ENCODE measurements around the gene PCDHGA9.
"Not testable (repeated sequence)": the region's sequence is repeated elsewhere in the genome, so short reads cannot be mapped to it uniquely, and the experiment has no call there.

The PCDHGA9 gene

DNA sequence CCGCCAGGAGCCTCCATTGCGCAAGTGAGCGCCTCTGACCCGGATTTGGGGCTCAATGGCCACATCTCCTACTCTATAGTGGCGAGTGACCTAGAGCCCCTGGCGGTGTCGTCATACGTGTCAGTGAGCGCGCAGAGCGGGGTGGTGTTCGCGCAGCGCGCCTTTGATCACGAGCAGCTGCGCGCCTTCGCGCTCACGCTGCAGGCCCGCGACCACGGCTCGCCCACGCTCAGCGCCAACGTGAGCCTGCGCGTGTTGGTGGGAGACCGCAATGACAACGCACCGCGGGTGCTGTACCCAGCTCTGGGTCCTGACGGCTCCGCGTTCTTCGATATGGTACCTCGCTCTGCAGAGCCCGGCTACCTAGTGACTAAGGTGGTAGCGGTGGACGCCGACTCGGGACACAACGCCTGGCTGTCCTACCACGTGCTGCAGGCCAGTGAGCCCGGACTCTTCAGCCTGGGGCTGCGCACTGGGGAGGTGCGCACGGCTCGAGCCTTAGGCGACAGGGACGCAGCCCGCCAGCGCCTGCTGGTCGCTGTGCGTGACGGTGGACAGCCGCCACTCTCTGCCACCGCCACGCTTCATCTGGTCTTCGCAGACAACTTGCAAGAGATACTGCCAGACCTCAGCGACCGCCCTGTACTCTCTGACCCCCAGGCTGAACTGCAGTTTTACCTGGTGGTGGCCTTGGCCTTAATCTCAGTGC lies 7.2 kb downstream of the PCDHGA9 start:
- Histone ChIP-seq H3K4me2 (ENCODE audit: low read length) (no peak overlapping the region), H3K4me3 (ENCODE audit: low read length) (no peak overlapping the region), H3K36me3 (ENCODE audit: insufficient read depth, low read length) (peaks cover 13% of the 10 kb centered on the region), H3K9me3 (replicated peaks; ENCODE audit: low read length) (peaks cover 45% of the 10 kb centered on the region), H3K9ac (ENCODE audit: low read depth, low read length) (no peak overlapping the region), H3K4me1 (ENCODE audit: control insufficient read depth, insufficient read depth, low read length) (no peaks in the 10 kb centered on the region), H3K27me3 (ENCODE audit: control insufficient read depth, insufficient read depth, low read length) (no peaks in the 10 kb centered on the region)

DNA sequence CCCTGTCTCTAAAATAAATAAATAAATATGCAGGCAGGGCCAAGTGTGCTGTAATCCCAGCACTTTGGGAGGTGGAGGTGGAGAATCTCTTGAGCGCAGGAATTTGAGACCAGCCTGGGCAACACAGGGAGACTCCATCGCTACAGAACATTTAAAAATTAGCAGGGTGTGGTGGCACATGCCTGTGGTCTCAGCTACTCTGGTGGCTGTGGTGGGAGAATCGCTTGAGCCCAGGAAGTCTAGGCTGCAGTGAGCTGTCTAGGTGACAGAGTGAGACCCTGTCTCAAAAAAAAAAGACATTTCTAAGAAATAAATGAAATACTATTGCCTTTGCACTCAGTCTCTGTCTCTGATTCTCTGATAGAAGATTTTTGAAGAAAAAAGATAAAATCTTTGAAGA lies 9.0 kb downstream of the PCDHGA9 start:
- Histone ChIP-seq H3K9me3 (replicated peaks; ENCODE audit: low read length) (peaks cover 41% of the 10 kb centered on the region), H3K4me1 (ENCODE audit: control insufficient read depth, insufficient read depth, low read length) (no peaks in the 10 kb centered on the region), H3K36me3 (ENCODE audit: insufficient read depth, low read length) (peaks cover 13% of the 10 kb centered on the region), H3K27me3 (ENCODE audit: control insufficient read depth, insufficient read depth, low read length) (no peaks in the 10 kb centered on the region), H3K4me2 (ENCODE audit: low read length) (no peak overlapping the region), H3K9ac (ENCODE audit: low read depth, low read length) (no peak overlapping the region), H3K4me3 (ENCODE audit: low read length) (no peak overlapping the region)

DNA sequence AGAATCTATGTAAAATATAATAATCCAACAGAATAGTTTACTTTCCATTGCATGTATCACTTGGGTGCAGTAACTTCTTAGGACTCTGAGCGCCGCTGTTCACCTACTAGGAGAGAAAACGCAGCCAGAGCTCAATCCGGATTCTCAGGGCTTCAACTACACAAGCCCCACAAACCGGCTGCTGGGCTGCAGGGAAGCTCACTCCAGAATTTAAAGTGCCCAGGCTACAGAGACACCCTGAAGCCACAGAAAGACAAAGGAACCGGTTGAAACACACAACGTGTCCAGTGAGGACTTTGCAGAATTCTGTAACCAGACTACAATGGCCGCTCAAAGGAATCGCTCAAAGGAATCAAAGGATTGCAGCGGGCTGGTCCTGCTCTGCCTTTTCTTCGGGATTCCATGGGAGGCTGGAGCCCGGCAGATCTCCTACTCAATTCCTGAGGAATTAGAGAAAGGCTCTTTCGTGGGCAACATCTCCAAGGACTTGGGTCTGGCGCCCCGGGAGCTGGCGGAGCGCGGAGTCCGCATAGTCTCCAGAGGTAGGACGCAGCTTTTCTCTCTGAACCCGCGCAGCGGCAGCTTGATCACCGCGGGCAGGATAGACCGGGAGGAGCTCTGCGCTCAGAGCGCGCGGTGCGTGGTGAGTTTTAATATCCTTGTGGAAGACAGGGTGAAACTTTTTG lies 10.4 kb downstream of the PCDHGA9 start, which contains the start of gene PCDHGA10:
PCDHGA10 (plus strand) TSS at position 134 of the 686 bp plus-strand sequence; CDS start at position 323, 189 bp downstream.
- no peaks in the 10 kb centered on the region for H3K4me1 ChIP-seq (ENCODE audit: control insufficient read depth, insufficient read depth, low read length)
- peaks cover 41% of the 10 kb centered on the region for H3K9me3 ChIP-seq (replicated peaks; ENCODE audit: low read length)
- H3K4me2 ChIP-seq (ENCODE audit: low read length): peak within 1 kb of the TSS; percentile 71
- H3K36me3 ChIP-seq (ENCODE audit: insufficient read depth, low read length): peaks cover 13% of the 10 kb centered on the region
- no peaks in the 10 kb centered on the region for H3K27me3 ChIP-seq (ENCODE audit: control insufficient read depth, insufficient read depth, low read length)
- H3K4me3 ChIP-seq (ENCODE audit: low read length): peak within 1 kb of the TSS; percentile 59
- no peak within 1 kb of the TSS for H3K9ac ChIP-seq (ENCODE audit: low read depth, low read length)

DNA sequence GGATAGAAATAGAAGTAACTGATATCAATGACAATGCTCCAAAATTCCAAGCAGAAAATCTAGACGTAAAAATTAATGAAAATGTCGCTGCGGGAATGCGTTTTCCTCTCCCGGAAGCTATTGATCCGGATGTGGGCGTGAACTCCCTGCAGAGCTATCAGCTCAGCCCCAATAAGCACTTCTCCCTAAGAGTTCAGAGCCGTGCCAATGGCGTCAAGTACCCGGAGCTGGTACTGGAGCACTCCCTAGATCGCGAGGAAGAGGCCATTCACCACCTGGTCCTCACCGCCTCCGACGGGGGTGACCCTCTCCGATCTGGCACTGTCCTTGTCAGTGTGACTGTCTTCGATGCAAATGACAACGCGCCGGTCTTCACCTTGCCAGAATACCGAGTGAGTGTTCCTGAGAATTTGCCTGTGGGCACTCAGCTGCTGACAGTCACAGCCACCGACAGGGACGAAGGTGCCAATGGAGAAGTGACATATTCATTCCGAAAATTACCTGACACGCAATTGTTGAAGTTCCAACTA lies 11.0 kb downstream of the PCDHGA9 start:
- no peak overlapping the region for H3K9ac ChIP-seq (ENCODE audit: low read depth, low read length)
- H3K36me3 ChIP-seq (ENCODE audit: insufficient read depth, low read length): peaks cover 13% of the 10 kb centered on the region
- no peaks in the 10 kb centered on the region for H3K4me1 ChIP-seq (ENCODE audit: control insufficient read depth, insufficient read depth, low read length)
- peak overlapping the region; percentile 59 for H3K4me3 ChIP-seq (ENCODE audit: low read length)
- peak overlapping the region; percentile 71 for H3K4me2 ChIP-seq (ENCODE audit: low read length)
- peaks cover 44% of the 10 kb centered on the region for H3K9me3 ChIP-seq (replicated peaks; ENCODE audit: low read length)
- no peaks in the 10 kb centered on the region for H3K27me3 ChIP-seq (ENCODE audit: control insufficient read depth, insufficient read depth, low read length)

DNA sequence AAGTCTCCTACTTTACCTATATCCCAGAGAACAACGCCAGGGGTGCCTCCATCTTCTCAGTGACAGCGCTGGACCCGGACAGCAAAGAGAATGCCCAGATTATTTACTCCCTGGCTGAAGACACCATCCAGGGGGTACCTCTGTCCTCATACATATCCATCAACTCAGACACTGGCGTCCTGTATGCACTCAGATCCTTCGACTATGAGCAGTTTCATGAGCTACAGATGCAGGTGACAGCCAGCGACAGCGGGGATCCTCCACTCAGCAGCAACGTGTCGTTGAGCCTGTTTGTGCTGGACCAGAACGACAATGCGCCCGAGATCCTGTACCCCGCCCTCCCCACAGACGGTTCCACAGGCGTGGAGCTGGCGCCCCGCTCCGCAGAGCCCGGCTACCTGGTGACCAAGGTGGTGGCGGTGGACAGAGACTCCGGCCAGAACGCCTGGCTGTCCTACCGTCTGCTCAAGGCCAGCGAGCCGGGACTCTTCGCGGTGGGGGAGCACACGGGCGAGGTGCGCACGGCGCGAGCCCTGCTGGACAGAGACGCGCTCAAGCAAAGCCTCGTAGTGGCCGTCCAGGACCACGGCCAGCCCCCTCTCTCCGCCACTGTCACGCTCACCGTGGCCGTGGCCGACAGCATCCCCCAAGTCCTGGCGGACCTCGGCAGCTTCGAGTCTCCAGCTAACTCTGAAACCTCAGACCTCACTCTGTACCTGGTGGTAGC lies 12.1 kb downstream of the PCDHGA9 start:
- H3K4me1 ChIP-seq (ENCODE audit: control insufficient read depth, insufficient read depth, low read length); H3K9ac ChIP-seq (ENCODE audit: low read depth, low read length); H3K27me3 ChIP-seq (ENCODE audit: control insufficient read depth, insufficient read depth, low read length); H3K4me3 ChIP-seq (ENCODE audit: low read length); H3K4me2 ChIP-seq (ENCODE audit: low read length): not testable (repeated sequence)
- peaks cover 44% of the 10 kb centered on the region for H3K9me3 ChIP-seq (replicated peaks; ENCODE audit: low read length)
- H3K36me3 ChIP-seq (ENCODE audit: insufficient read depth, low read length): peaks cover 13% of the 10 kb centered on the region

DNA sequence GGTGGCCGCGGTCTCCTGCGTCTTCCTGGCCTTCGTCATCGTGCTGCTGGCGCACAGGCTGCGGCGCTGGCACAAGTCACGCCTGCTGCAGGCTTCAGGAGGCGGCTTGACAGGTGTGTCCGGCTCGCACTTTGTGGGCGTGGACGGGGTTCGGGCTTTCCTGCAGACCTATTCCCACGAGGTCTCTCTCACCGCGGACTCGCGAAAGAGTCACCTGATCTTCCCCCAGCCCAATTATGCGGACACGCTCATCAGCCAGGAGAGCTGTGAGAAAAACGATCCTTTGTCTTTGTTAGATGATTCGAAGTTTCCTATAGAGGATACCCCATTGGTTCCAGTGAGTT lies 12.7 kb downstream of the PCDHGA9 start:
- H3K27me3 ChIP-seq (ENCODE audit: control insufficient read depth, insufficient read depth, low read length); H3K4me1 ChIP-seq (ENCODE audit: control insufficient read depth, insufficient read depth, low read length); H3K4me3 ChIP-seq (ENCODE audit: low read length); H3K9ac ChIP-seq (ENCODE audit: low read depth, low read length); H3K4me2 ChIP-seq (ENCODE audit: low read length): not testable (repeated sequence)
- Histone ChIP-seq H3K36me3 (ENCODE audit: insufficient read depth, low read length) (peaks cover 13% of the 10 kb centered on the region), H3K9me3 (replicated peaks; ENCODE audit: low read length) (peaks cover 42% of the 10 kb centered on the region)

DNA sequence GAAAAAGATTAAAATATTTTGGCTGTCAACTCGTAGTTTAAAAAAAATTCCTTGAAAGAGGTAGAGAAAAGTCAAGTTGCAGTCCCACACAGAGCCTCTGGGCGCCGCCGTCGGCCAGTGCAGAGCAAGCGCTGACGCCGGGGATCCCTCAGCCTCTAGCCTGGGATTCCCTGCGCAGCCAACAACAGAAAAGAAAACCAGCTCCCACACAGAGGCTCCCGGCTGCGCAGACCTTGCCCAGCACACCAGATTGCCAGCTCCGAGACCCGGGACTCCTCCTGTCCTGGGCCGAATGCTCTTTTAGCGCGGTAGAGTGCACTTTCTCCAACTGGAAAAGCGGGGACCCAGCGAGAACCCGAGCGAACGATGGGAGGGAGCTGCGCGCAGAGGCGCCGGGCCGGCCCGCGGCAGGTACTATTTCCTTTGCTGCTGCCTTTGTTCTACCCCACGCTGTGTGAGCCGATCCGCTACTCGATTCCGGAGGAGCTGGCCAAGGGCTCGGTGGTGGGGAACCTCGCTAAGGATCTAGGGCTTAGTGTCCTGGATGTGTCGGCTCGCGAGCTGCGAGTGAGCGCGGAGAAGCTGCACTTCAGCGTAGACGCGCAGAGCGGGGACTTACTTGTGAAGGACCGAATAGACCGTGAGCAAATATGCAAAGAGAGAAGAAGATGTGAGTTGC lies 15.1 kb downstream of the PCDHGA9 start, which contains the start of gene PCDHGB7:
PCDHGB7 (plus strand) TSS at position 184 of the 679 bp plus-strand sequence; CDS start at position 367, 183 bp downstream.
- Histone ChIP-seq H3K36me3 (ENCODE audit: insufficient read depth, low read length) (peaks cover 13% of the 10 kb centered on the region), H3K4me2 (ENCODE audit: low read length) (peak within 1 kb of the TSS; percentile 64), H3K9me3 (replicated peaks; ENCODE audit: low read length) (peaks cover 51% of the 10 kb centered on the region), H3K4me3 (ENCODE audit: low read length) (peak within 1 kb of the TSS; percentile 65), H3K9ac (ENCODE audit: low read depth, low read length) (peak within 1 kb of the TSS; percentile 50)
- not testable (repeated sequence) for H3K27me3 ChIP-seq (ENCODE audit: control insufficient read depth, insufficient read depth, low read length); H3K4me1 ChIP-seq (ENCODE audit: control insufficient read depth, insufficient read depth, low read length)

DNA sequence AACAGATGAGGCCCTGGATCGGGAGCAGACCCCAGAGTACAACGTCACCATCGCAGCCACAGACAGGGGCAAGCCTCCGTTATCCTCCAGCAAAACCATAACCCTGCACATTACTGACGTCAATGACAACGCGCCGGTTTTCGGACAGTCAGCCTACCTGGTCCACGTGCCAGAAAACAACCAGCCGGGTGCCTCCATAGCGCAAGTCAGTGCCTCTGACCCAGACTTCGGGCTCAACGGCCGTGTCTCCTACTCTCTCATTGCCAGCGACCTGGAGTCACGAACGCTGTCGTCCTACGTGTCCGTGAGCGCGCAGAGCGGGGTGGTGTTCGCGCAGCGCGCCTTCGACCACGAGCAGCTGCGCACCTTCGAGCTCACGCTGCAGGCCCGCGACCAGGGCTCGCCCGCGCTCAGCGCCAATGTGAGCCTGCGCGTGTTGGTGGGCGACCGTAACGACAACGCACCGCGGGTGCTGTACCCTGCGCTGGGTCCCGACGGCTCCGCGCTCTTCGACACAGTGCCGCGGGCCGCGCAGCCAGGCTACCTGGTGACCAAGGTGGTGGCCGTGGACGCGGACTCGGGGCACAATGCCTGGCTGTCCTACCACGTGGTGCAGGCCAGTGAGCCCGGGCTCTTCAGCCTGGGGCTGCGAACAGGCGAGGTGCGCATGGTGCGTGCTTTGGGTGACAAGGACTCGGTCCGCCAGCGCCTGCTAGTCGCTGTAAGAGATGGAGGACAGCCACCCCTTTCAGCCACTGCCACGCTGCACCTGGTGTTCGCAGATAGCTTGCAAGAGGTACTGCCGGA lies 16.7 kb downstream of the PCDHGA9 start:
- no peaks in the 10 kb centered on the region for H3K4me1 ChIP-seq (ENCODE audit: control insufficient read depth, insufficient read depth, low read length)
- H3K36me3 ChIP-seq (ENCODE audit: insufficient read depth, low read length): peaks cover 3% of the 10 kb centered on the region
- no peak overlapping the region for H3K4me2 ChIP-seq (ENCODE audit: low read length)
- no peak overlapping the region for H3K9ac ChIP-seq (ENCODE audit: low read depth, low read length)
- H3K27me3 ChIP-seq (ENCODE audit: control insufficient read depth, insufficient read depth, low read length): no peaks in the 10 kb centered on the region
- H3K4me3 ChIP-seq (ENCODE audit: low read length): no peak overlapping the region
- H3K9me3 ChIP-seq (replicated peaks; ENCODE audit: low read length): peaks cover 44% of the 10 kb centered on the region

DNA sequence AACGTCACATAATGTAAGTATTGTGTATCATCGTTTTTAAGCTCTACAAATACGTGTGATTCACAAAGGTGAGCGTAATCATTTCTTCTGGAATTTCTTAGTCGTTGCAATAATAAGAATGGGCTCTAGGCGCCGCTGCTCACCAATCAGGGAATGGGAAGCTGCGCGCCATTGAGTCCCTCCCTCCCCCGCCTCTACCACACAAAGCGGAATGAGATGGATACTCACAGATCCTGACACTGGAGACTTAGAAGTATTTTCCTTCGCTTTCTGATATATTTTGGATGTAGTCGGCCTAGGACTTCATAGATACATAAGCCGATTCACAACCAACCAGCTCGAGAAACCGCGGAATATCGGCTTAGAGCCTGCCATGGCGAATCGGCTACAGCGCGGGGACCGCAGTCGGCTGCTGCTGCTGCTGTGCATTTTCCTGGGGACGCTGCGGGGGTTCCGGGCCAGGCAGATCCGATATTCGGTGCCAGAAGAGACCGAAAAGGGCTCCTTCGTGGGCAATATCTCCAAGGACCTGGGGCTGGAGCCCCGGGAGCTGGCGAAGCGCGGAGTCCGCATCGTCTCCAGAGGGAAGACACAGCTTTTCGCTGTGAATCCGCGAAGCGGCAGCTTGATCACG lies 18.4 kb downstream of the PCDHGA9 start, which contains the start of gene PCDHGA11:
PCDHGA11 (plus strand) TSS at position 197 of the 634 bp plus-strand sequence; CDS start at position 374, 177 bp downstream.
- H3K4me2 ChIP-seq (ENCODE audit: low read length): peak within 1 kb of the TSS; percentile 68
- no peaks in the 10 kb centered on the region for H3K36me3 ChIP-seq (ENCODE audit: insufficient read depth, low read length)
- H3K27me3 ChIP-seq (ENCODE audit: control insufficient read depth, insufficient read depth, low read length): no peaks in the 10 kb centered on the region
- H3K4me1 ChIP-seq (ENCODE audit: control insufficient read depth, insufficient read depth, low read length): no peaks in the 10 kb centered on the region
- peak within 1 kb of the TSS; percentile 25 for H3K9ac ChIP-seq (ENCODE audit: low read depth, low read length)
- peak within 1 kb of the TSS; percentile 61 for H3K4me3 ChIP-seq (ENCODE audit: low read length)
- H3K9me3 ChIP-seq (replicated peaks; ENCODE audit: low read length): peaks cover 40% of the 10 kb centered on the region

DNA sequence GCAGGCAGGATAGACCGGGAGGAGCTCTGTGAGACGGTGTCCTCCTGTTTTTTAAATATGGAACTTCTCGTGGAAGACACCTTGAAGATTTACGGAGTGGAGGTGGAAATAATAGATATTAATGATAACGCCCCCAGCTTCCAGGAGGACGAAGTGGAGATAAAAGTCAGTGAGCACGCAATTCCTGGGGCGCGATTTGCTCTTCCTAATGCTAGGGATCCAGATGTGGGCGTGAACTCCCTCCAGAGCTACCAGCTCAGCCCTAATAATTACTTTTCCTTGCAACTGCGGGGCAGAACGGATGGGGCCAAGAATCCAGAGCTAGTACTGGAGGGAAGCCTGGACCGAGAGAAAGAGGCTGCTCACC lies 18.9 kb downstream of the PCDHGA9 start:
- Histone ChIP-seq H3K4me2 (ENCODE audit: low read length) (peak overlapping the region; percentile 68), H3K4me1 (ENCODE audit: control insufficient read depth, insufficient read depth, low read length) (no peaks in the 10 kb centered on the region), H3K36me3 (ENCODE audit: insufficient read depth, low read length) (no peaks in the 10 kb centered on the region), H3K9ac (ENCODE audit: low read depth, low read length) (peak overlapping the region; percentile 25), H3K9me3 (replicated peaks; ENCODE audit: low read length) (peaks cover 40% of the 10 kb centered on the region), H3K27me3 (ENCODE audit: control insufficient read depth, insufficient read depth, low read length) (no peaks in the 10 kb centered on the region), H3K4me3 (ENCODE audit: low read length) (peak overlapping the region; percentile 61)

Measured in skeletal muscle satellite cell (primary cell).